ENCODE measurements around the gene TGFBR3. TPM values are rescaled to one million over a fixed set of nuclear protein-coding genes. Genes with fewer than 3 reads are reported as not detected.

Gene TGFBR3
- polyA plus RNA-seq, 1 donor (not counting 4 experiments of a cell fraction or from before 2014, with no cell fraction given), result 1.2 TPM

- H3K9ac ChIP-seq (ENCODE audit: control insufficient read depth, extremely low read depth, insufficient read depth, low read length), result no peak overlapping the region
- H3K27me3 ChIP-seq (ENCODE audit: control insufficient read depth, extremely low read depth, insufficient read depth, low read length), result no peaks in the 10 kb centered on the region
- H3K27ac ChIP-seq (ENCODE audit: control insufficient read depth, insufficient read depth, low read length), result no peak overlapping the region
- no peak overlapping the region for H3K4me2 ChIP-seq (ENCODE audit: control insufficient read depth, extremely low read depth, insufficient read depth, low read depth, low read length)
- no peak for DNase-seq (ENCODE audit: low read depth, low spot score)
- TF ChIP-seq EZH2 (IDR thresholded peaks at IDR 0.05; ENCODE audit: low read length) (no peak), CTCF (optimal IDR thresholded peaks at IDR 0.05 in 1 of 3, IDR thresholded peaks at IDR 0.05 in 1 of 3, conservative IDR thresholded peaks at IDR 0.05 in 1 of 3; ENCODE audit: extremely low read depth in 1 of 3, insufficient read depth in 2 of 3, low read length in 3 of 3) (no peak)
- H3K79me2 ChIP-seq (ENCODE audit: control insufficient read depth, insufficient read depth, low read length), result no peaks in the 10 kb centered on the region
- no peak overlapping the region for H3K4me3 ChIP-seq (ENCODE audit: control insufficient read depth in 2 of 3, extremely low read depth in 1 of 3, insufficient read depth in 2 of 3, low read depth in 1 of 3, low read length in 3 of 3)
- dilution Hi-C loops (cut with MboI; ENCODE audit: extremely low pct_ligation_motif_present, low sequenced_read_pairs), result no loop called here
- no peaks in the 10 kb centered on the region for H3K36me3 ChIP-seq (ENCODE audit: control insufficient read depth in 2 of 2, extremely low read depth in 1 of 2, insufficient read depth in 2 of 2, low read length in 2 of 2)
- H3K9me3 ChIP-seq (ENCODE audit: control insufficient read depth, low read depth, low read length), result no peaks in the 10 kb centered on the region
- no peaks in the 10 kb centered on the region for H3K4me1 ChIP-seq (ENCODE audit: control insufficient read depth, extremely low read depth, insufficient read depth, low read length)
- H4K20me1 ChIP-seq (ENCODE audit: control insufficient read depth, extremely low read depth, insufficient read depth, low read length), result no peaks in the 10 kb centered on the region
- FAIRE-seq, result no peak
- H2AFZ ChIP-seq (ENCODE audit: control insufficient read depth, low read length), result no peak overlapping the region
- H3K9me1 ChIP-seq (ENCODE audit: control insufficient read depth, extremely low read depth, insufficient read depth, low read length), result no peaks in the 10 kb centered on the region
These were observed 184.5 kb downstream of the TGFBR3 start for GRCh38 chr1:91701472-91701869.

- Histone ChIP-seq H3K27me3 (ENCODE audit: control insufficient read depth, extremely low read depth, insufficient read depth, low read length) (no peaks in the 10 kb centered on the region), H3K9ac (ENCODE audit: control insufficient read depth, extremely low read depth, insufficient read depth, low read length) (no peak overlapping the region)
These were observed 185.0 kb downstream of the TGFBR3 start for GRCh38 chr1:91700771-91701471.

More at GRCh38 chr1:91700771-91701471, 185.0 kb downstream of the TGFBR3 start:
- no peaks in the 10 kb centered on the region for H4K20me1 ChIP-seq (ENCODE audit: control insufficient read depth, extremely low read depth, insufficient read depth, low read length)
- no peak overlapping the region for H3K4me3 ChIP-seq (ENCODE audit: control insufficient read depth in 2 of 3, extremely low read depth in 1 of 3, insufficient read depth in 2 of 3, low read depth in 1 of 3, low read length in 3 of 3)
- no peaks in the 10 kb centered on the region for H3K79me2 ChIP-seq (ENCODE audit: control insufficient read depth, insufficient read depth, low read length)
- no peak overlapping the region for H2AFZ ChIP-seq (ENCODE audit: control insufficient read depth, low read length)
- FAIRE-seq (no peak), DNase-seq (ENCODE audit: low read depth, low spot score) (no peak)
- no peak overlapping the region for H3K27ac ChIP-seq (ENCODE audit: control insufficient read depth, insufficient read depth, low read length)
- no peak for TF ChIP-seq CTCF (optimal IDR thresholded peaks at IDR 0.05 in 1 of 3, IDR thresholded peaks at IDR 0.05 in 1 of 3, conservative IDR thresholded peaks at IDR 0.05 in 1 of 3; ENCODE audit: extremely low read depth in 1 of 3, insufficient read depth in 2 of 3, low read length in 3 of 3)
- TF ChIP-seq EZH2 (IDR thresholded peaks at IDR 0.05; ENCODE audit: low read length), result no peak
- no peaks in the 10 kb centered on the region for H3K9me3 ChIP-seq (ENCODE audit: control insufficient read depth, low read depth, low read length)
- H3K36me3 ChIP-seq (ENCODE audit: control insufficient read depth in 2 of 2, extremely low read depth in 1 of 2, insufficient read depth in 2 of 2, low read length in 2 of 2), result no peaks in the 10 kb centered on the region
- H3K4me2 ChIP-seq (ENCODE audit: control insufficient read depth, extremely low read depth, insufficient read depth, low read depth, low read length), result no peak overlapping the region
- no peaks in the 10 kb centered on the region for H3K4me1 ChIP-seq (ENCODE audit: control insufficient read depth, extremely low read depth, insufficient read depth, low read length)
- H3K9me1 ChIP-seq (ENCODE audit: control insufficient read depth, extremely low read depth, insufficient read depth, low read length), result no peaks in the 10 kb centered on the region
- dilution Hi-C loops (cut with MboI; ENCODE audit: extremely low pct_ligation_motif_present, low sequenced_read_pairs), result no loop called here

Data from keratinocyte (primary cell).